Endothelial cell of umbilical vein (primary cell): ENCODE data around the gene CDKN2B-AS1. TPM values are rescaled to one million over a fixed set of nuclear protein-coding genes. Genes with fewer than 3 reads are reported as not detected.

Experiments used
- BruUV-seq: library from RNA; stranded (reverse); fragments of 400-500 nt; replicated peaks from 2 replicates; lab custom pipeline; 2021; lab: Mats Ljungman, UMichigan
- CTCF ChIA-PET: fragments of 300-600, 350-600 bp; sonication (Branson Sonifier 250); formaldehyde crosslinking; loops from one replicate; lab custom pipeline; 2021; ENCODE audit warnings: antibody characterized with exemption, inconsistent platforms; lab: Charles Lee
- POLR2A ChIA-PET: fragments of 300-600, 350-600 bp; sonication (Branson Sonifier 250); formaldehyde crosslinking; loops from one replicate; lab custom pipeline; 2021; ENCODE audit warnings: antibody characterized with exemption, inconsistent platforms; lab: Charles Lee
- DNase-seq: peaks from one replicate; pipeline ENCODE4 v3.0.0-alpha.2; 2011; ENCODE audit warnings: low read depth, low spot score
- FAIRE-seq: peaks from 2 replicates; lab custom pipeline; 2011; peaks lifted over from hg19 to GRCh38; lab: Jason Lieb, UNC
- H2AFZ ChIP-seq: 2 replicates; pipeline ENCODE4 v1.6.0; 2012; ENCODE audit warnings: low read depth, low read length, control low read depth, inconsistent platforms
- H3K27ac ChIP-seq: 2 replicates; pipeline ENCODE4 v1.5.1; 2011; ENCODE audit warnings: low read depth, mild to moderate bottlenecking, control low read depth, low read length, moderate library complexity; ENCODE audit not compliant: insufficient read depth
- H3K27me3 ChIP-seq, 2 experiments: 2 replicates each; pipeline versions ENCODE4 v1.6.0 to v1.6.1; 2011; ENCODE audit warnings: low read length in 2 of 2, mixed read lengths in 1 of 2; ENCODE audit not compliant: control insufficient read depth in 2 of 2, insufficient read depth in 2 of 2
- H3K36me3 ChIP-seq, 2 experiments: 2 replicates in 1 of 2; 3 replicates in 1 of 2; pipeline ENCODE4 v1.5.1; 2011; ENCODE audit warnings: low read length in 2 of 2, mild to moderate bottlenecking in 1 of 2, moderate library complexity in 1 of 2; ENCODE audit not compliant: control insufficient read depth in 2 of 2, insufficient read depth in 2 of 2; ENCODE audit errors: extremely low read depth in 1 of 2
- H3K4me1 ChIP-seq: 3 replicates; pipeline ENCODE4 v1.5.1; 2011; ENCODE audit warnings: mild to moderate bottlenecking, low read length; ENCODE audit not compliant: control insufficient read depth, insufficient read depth; ENCODE audit errors: extremely low read depth
- H3K4me2 ChIP-seq: 2 replicates; pipeline ENCODE4 v1.6.1; 2011; ENCODE audit warnings: low read length, control low read depth, mixed read lengths; ENCODE audit not compliant: insufficient read depth
- H3K4me3 ChIP-seq, 3 experiments: fragments of 200-600 bp in 1 of 3; sonication (generic), shearing (Covaris generic) in 1 of 3; replicated peaks in 1 of 3; 2 replicates each; pipeline ENCODE4 v1.5.1; 2011 to 2016; ENCODE audit warnings: control low read depth in 3 of 3, low read length in 3 of 3, mild to moderate bottlenecking in 2 of 3, inconsistent platforms in 1 of 3, low read depth in 1 of 3, moderate library complexity in 1 of 3; ENCODE audit not compliant: insufficient read depth in 1 of 3
- H3K79me2 ChIP-seq: 2 replicates; pipeline ENCODE4 v1.6.0; 2012; ENCODE audit warnings: low read length, inconsistent platforms; ENCODE audit not compliant: control insufficient read depth, insufficient read depth
- H3K9ac ChIP-seq: replicated peaks from 2 replicates; pipeline ENCODE3; 2011; ENCODE audit warnings: low read length, control low read depth; ENCODE audit not compliant: insufficient read depth; ENCODE audit errors: extremely low read depth
- H3K9me1 ChIP-seq: replicated peaks from 3 replicates; pipeline ENCODE4 v1.6.0; 2011; ENCODE audit warnings: mild to moderate bottlenecking, low read length; ENCODE audit not compliant: control insufficient read depth, insufficient read depth; ENCODE audit errors: extremely low read depth
- H3K9me3 ChIP-seq: replicated peaks from 2 replicates; pipeline ENCODE4 v1.5.1; 2012; ENCODE audit warnings: low read length, inconsistent platforms; ENCODE audit not compliant: control insufficient read depth, insufficient read depth
- H4K20me1 ChIP-seq: replicated peaks from 2 replicates; pipeline ENCODE3; 2011; ENCODE audit warnings: mild to moderate bottlenecking, low read length; ENCODE audit not compliant: control insufficient read depth, insufficient read depth; ENCODE audit errors: extremely low read depth
- CTCF ChIP-seq, 2 donors: IDR thresholded peaks; 1 replicate in 1 of 2; 2 replicates in 1 of 2; pipeline ENCODE4 v1.5.1; 2011; ENCODE audit warnings: low read length in 2 of 2, mild to moderate bottlenecking in 2 of 2, moderate library complexity in 2 of 2, control low read depth in 1 of 2, inconsistent platforms in 1 of 2, low read depth in 1 of 2; ENCODE audit not compliant: insufficient read depth in 1 of 2; ENCODE audit errors: extremely low read depth in 1 of 2
- EZH2 ChIP-seq: IDR thresholded peaks from 2 replicates; pipeline ENCODE4 v1.6.1; 2012; ENCODE audit warnings: borderline replicate concordance, low read depth, mild to moderate bottlenecking, moderate library complexity, low read length, inconsistent platforms; ENCODE audit not compliant: severe bottlenecking
- FOS ChIP-seq: IDR thresholded peaks from 2 replicates; pipeline ENCODE4 v1.6.1; 2011; ENCODE audit warnings: mild to moderate bottlenecking, low read length, moderate library complexity, borderline replicate concordance; ENCODE audit not compliant: insufficient read depth
- GATA2 ChIP-seq: IDR thresholded peaks from 2 replicates; pipeline ENCODE4 v1.7.0; 2011; ENCODE audit warnings: low read depth, mild to moderate bottlenecking, moderate library complexity, mixed read lengths, low read length; ENCODE audit not compliant: insufficient read length, insufficient read depth
- JUN ChIP-seq: IDR thresholded peaks from 2 replicates; pipeline ENCODE4 v1.6.1; 2011; ENCODE audit warnings: borderline replicate concordance, low read depth; ENCODE audit not compliant: insufficient read length, insufficient read depth
- MAX ChIP-seq: IDR thresholded peaks from 2 replicates; pipeline ENCODE4 v1.6.1; 2011; ENCODE audit not compliant: insufficient read depth, insufficient read length
- MYC ChIP-seq: IDR thresholded peaks from one replicate; pipeline ENCODE4 v1.6.1; 2011; ENCODE audit warnings: mild to moderate bottlenecking, low read depth, low read length
- POLR2A ChIP-seq: IDR thresholded peaks from 2 replicates; pipeline ENCODE4 v1.6.1; 2012; ENCODE audit warnings: low read depth, mild to moderate bottlenecking, control low read depth, low read length
- POLR2AphosphoS5 ChIP-seq: IDR thresholded peaks from 2 replicates; pipeline ENCODE4 v1.6.1; 2012; ENCODE audit warnings: low read depth, mild to moderate bottlenecking, control low read depth, low read length, moderate library complexity; ENCODE audit not compliant: insufficient read depth
- dilution Hi-C: fragments of 300-500 bp; cut with MboI; formaldehyde crosslinking; loops from one replicate; pipeline ENCODE4 v1.15.0; 2019; ENCODE audit warnings: low sequenced_read_pairs; ENCODE audit not compliant: extremely low pct_ligation_motif_present
- intact Hi-C: fragments of 100-400 bp; cut with micrococcal nuclease; formaldehyde crosslinking; loops from one replicate; pipeline ENCODE4 v1.10.0; 2022
- polyA plus RNA-seq, 4 experiments: library from polyadenylated mRNA; depleted of rRNA in 3 of 4; stranded (reverse) in 3 of 4; unstranded in 1 of 4; fragments of >200 nt; gene quantifications; 2 replicates each; pipeline versions ENCODE4 v1.2.1 to v1.2.3, GENCODE V29; 2011 to 2012; ENCODE audit warnings: missing spikeins in 1 of 4
- total RNA-seq: library from RNA; stranded (reverse); gene quantifications from 2 replicates; pipeline ENCODE4 v1.2.3, GENCODE V29; 2021

CDKN2B-AS1 gene
- total and polyA plus RNA-seq, 2 donors (not counting 3 experiments of a cell fraction or from before 2014, with no cell fraction given) = 0.44 to 1.9 TPM

GRCh38 chr9:22060831-22061383, 66.3 kb downstream of the CDKN2B-AS1 start:
- H3K4me2 ChIP-seq = no peak overlapping the region
- H3K4me3 ChIP-seq = no peak overlapping the region
- no peak overlapping the region for H3K9ac ChIP-seq
- H3K27ac ChIP-seq = no peak overlapping the region
- dilution Hi-C loops (no loop called here), intact Hi-C loops (no loop called here)
- no peaks in the 10 kb centered on the region for H3K4me1 ChIP-seq
- DNase-seq (no peak), FAIRE-seq (no peak)
- no peaks in the 10 kb centered on the region for H4K20me1 ChIP-seq
- ChIA-PET POLR2A (no interaction called here), CTCF (no interaction called here)
- no peaks in the 10 kb centered on the region for H3K27me3 ChIP-seq
- no peak for TF ChIP-seq FOS
- TF ChIP-seq EZH2 = no peak
- no peak for TF ChIP-seq GATA2
- no peak for TF ChIP-seq MAX
- no peak for TF ChIP-seq POLR2A
- no peak for TF ChIP-seq MYC
- no peak for TF ChIP-seq CTCF (IDR thresholded peaks at IDR 0.05; ENCODE audit: extremely low read depth in 1 of 2, insufficient read depth in 1 of 2, low read depth in 1 of 2, low read length in 2 of 2)
- TF ChIP-seq JUN = no peak
- TF ChIP-seq POLR2AphosphoS5 = no peak
- H3K36me3 ChIP-seq = no peaks in the 10 kb centered on the region
- no peak overlapping the region for H2AFZ ChIP-seq
- H3K79me2 ChIP-seq = no peaks in the 10 kb centered on the region
- BruUV-seq = no TSS peak
- H3K9me1 ChIP-seq = no peaks in the 10 kb centered on the region
- H3K9me3 ChIP-seq = no peaks in the 10 kb centered on the region
